LNCaP clone FGC (cell line): ENCODE measurements around the gene GLB1L3.

Source experiments
- DNase-seq: peaks from one replicate; pipeline ENCODE4 v3.0.0-alpha.2; 2011; ENCODE audit warnings: low read depth
- H3K4me3 ChIP-seq: 2 replicates; pipeline ENCODE4 v1.5.1; 2011; ENCODE audit warnings: mild to moderate bottlenecking, low read depth, low read length, control low read depth
- CTCF ChIP-seq: IDR thresholded peaks from 2 replicates; pipeline ENCODE4 v1.5.1; 2012; ENCODE audit warnings: mild to moderate bottlenecking; ENCODE audit not compliant: control insufficient read depth, insufficient read depth; ENCODE audit errors: extremely low read depth

GLB1L3 gene

GRCh38 chr11:134361661-134362060, 85.5 kb downstream of the GLB1L3 start:
- no peak for TF ChIP-seq CTCF
- no peak for DNase-seq
- H3K4me3 ChIP-seq: no peak overlapping the region

GRCh38 chr11:134362192-134362901, 86.2 kb downstream of the GLB1L3 start:
- TF ChIP-seq CTCF: no peak
- no peak for DNase-seq
- H3K4me3 ChIP-seq: no peak overlapping the region

- TF ChIP-seq CTCF: no peak
- no peak overlapping the region for H3K4me3 ChIP-seq
- DNase-seq: no peak
Measured at GRCh38 chr11:134363161-134363560, 87.0 kb downstream of the GLB1L3 start.

- DNase-seq: no peak
- no peak for TF ChIP-seq CTCF
Measured at GRCh38 chr11:134363592-134363991, 87.4 kb downstream of the GLB1L3 start.

GRCh38 chr11:134364261-134364660, 88.1 kb downstream of the GLB1L3 start:
- TF ChIP-seq CTCF: no peak
- H3K4me3 ChIP-seq: no peak overlapping the region
- no peak for DNase-seq

More at GRCh38 chr11:134363592-134363991, 87.4 kb downstream of the GLB1L3 start:
- H3K4me3 ChIP-seq: no peak overlapping the region

GRCh38 chr11:134365011-134365925, 89.1 kb downstream of the GLB1L3 start:
- DNase-seq: no peak
- no peak overlapping the region for H3K4me3 ChIP-seq
- TF ChIP-seq CTCF: no peak
